ENCODE results near the gene ITPRIPL1. TPM values are rescaled to one million over a fixed set of nuclear protein-coding genes. Genes with fewer than 3 reads are reported as not detected.

ITPRIPL1 gene
- total RNA-seq, 4 donors from 2014 or later: 0.75 to 2.1 (median 0.82) TPM; not detected in 1

GRCh38 chr2:96305979-96306308, 19.2 kb upstream of the ITPRIPL1 start:
- Histone ChIP-seq H3K27me3 (no peaks in the 10 kb centered on the region), H3K27ac (peak overlapping the region; percentile 81 to 92 (median 88)), H3K36me3 (peaks cover 3 to 27% of the 10 kb centered on the region in 2 donors), H3K4me3 (peak overlapping the region; percentile 83 to 95 (median 89)), H3K4me1 (peaks cover 17 to 18% of the 10 kb centered on the region in 2 donors), H3K9me3 (no peaks in the 10 kb centered on the region)
- ATAC-seq (no peak), DNase-seq (no peak)
- in situ Hi-C loops (cut with MboI; ENCODE audit: low sequenced_read_pairs in 4 of 4): loop anchor here in 2 of 4 donors (25.0 kb wide), 1 partner anchor 206 kb away; the partner anchor contains the start of gene NEURL3 (in 2 of the 2)
- no peak for TF ChIP-seq CTCF (IDR thresholded peaks at IDR 0.05 in 4 of 5, conservative IDR thresholded peaks at IDR 0.05 in 1 of 5)
- no peak for TF ChIP-seq POLR2A (IDR thresholded peaks at IDR 0.05)
- intact Hi-C loops (cut with DNase I; ENCODE audit: low total_unique reads): loop anchor here (1.0 to 5.0 kb wide), 4 partner anchors 29 to 203 kb away; partner anchors contain the start of genes CIAO1 and NCAPH

- Histone ChIP-seq H3K4me1 (peaks cover 17 to 18% of the 10 kb centered on the region in 2 donors), H3K27me3 (no peaks in the 10 kb centered on the region), H3K27ac (peak overlapping the region in 1 of 4 donors; percentile 89), H3K9me3 (no peaks in the 10 kb centered on the region), H3K4me3 (peak overlapping the region in 3 of 4 donors; percentile 87 to 95 (median 91)), H3K36me3 (peaks cover 3 to 22% of the 10 kb centered on the region in 2 donors)
- ATAC-seq (no peak), DNase-seq (no peak)
- intact Hi-C loops (cut with DNase I; ENCODE audit: low total_unique reads) (loop anchor here (5.0 kb wide), 1 partner anchor 101 kb away; no protein-coding TSS in a partner anchor), in situ Hi-C loops (cut with MboI; ENCODE audit: low sequenced_read_pairs in 4 of 4) (loop anchor here in 2 of 4 donors (25.0 kb wide), 1 partner anchor 206 kb away; the partner anchor contains the start of gene NEURL3 (in 2 of the 2))
- TF ChIP-seq POLR2A (IDR thresholded peaks at IDR 0.05) (no peak), CTCF (IDR thresholded peaks at IDR 0.05 in 4 of 5, conservative IDR thresholded peaks at IDR 0.05 in 1 of 5) (no peak)
These were observed 18.7 kb upstream of the ITPRIPL1 start for GRCh38 chr2:96306370-96306769.

- ATAC-seq (no peak), DNase-seq (no peak)
- no peaks in the 10 kb centered on the region for H3K9me3 ChIP-seq
- peaks cover 0 to 4% of the 10 kb centered on the region in 2 donors for H3K36me3 ChIP-seq
- TF ChIP-seq POLR2A (IDR thresholded peaks at IDR 0.05) (no peak), CTCF (IDR thresholded peaks at IDR 0.05 in 4 of 5, conservative IDR thresholded peaks at IDR 0.05 in 1 of 5) (no peak)
- H3K27me3 ChIP-seq: no peaks in the 10 kb centered on the region
- H3K27ac ChIP-seq: no peak overlapping the region
- H3K4me1 ChIP-seq: peaks cover 17 to 18% of the 10 kb centered on the region in 2 donors
- H3K4me3 ChIP-seq: no peak overlapping the region
- in situ Hi-C loops (cut with MboI; ENCODE audit: low sequenced_read_pairs in 4 of 4): loop anchor here in 2 of 4 donors (25.0 kb wide), 1 partner anchor 204 kb away; the partner anchor contains the start of gene NEURL3 (in 2 of the 2)
- intact Hi-C loops (cut with DNase I; ENCODE audit: low total_unique reads): loop anchor here (5.0 kb wide), 1 partner anchor 99 kb away; no protein-coding TSS in a partner anchor
These were observed 16.9 kb upstream of the ITPRIPL1 start for GRCh38 chr2:96308248-96308647.

GRCh38 chr2:96315005-96315399, 10.1 kb upstream of the ITPRIPL1 start:
- H3K27ac ChIP-seq: no peak overlapping the region
- TF ChIP-seq CTCF (IDR thresholded peaks at IDR 0.05 in 4 of 5, conservative IDR thresholded peaks at IDR 0.05 in 1 of 5) (no peak), POLR2A (IDR thresholded peaks at IDR 0.05) (no peak)
- H3K9me3 ChIP-seq: no peaks in the 10 kb centered on the region
- H3K4me3 ChIP-seq: no peak overlapping the region
- in situ Hi-C loops (cut with MboI; ENCODE audit: low sequenced_read_pairs in 4 of 4): loop anchor here in 2 of 4 donors (25.0 kb wide), 1 partner anchor 197 kb away; the partner anchor contains the start of gene NEURL3 (in 2 of the 2)
- H3K27me3 ChIP-seq: peaks cover 8 to 20% (median 15%) of the 10 kb centered on the region in 3 donors
- no peak for DNase-seq
- intact Hi-C loops (cut with DNase I; ENCODE audit: low total_unique reads): no loop called here
- H3K36me3 ChIP-seq: no peaks in the 10 kb centered on the region
- no peak for ATAC-seq
- no peaks in the 10 kb centered on the region for H3K4me1 ChIP-seq

Data from gastrocnemius medialis (tissue), 4 donors.